Activated CD8-positive, alpha-beta memory T cell treated with anti-CD3 and anti-CD28 coated beads, Interleukin-2, amount 50 U/mL, for 48 hours (primary cell): ENCODE results near the gene UNC79.
A peak's percentile ranks its signal among the peaks of the same experiment; 100 is the strongest.

ENCODE experiments used
- DNase-seq: peaks from one replicate; pipeline ENCODE4 v3.0.0-alpha.2; 2020

Gene UNC79

DNA sequence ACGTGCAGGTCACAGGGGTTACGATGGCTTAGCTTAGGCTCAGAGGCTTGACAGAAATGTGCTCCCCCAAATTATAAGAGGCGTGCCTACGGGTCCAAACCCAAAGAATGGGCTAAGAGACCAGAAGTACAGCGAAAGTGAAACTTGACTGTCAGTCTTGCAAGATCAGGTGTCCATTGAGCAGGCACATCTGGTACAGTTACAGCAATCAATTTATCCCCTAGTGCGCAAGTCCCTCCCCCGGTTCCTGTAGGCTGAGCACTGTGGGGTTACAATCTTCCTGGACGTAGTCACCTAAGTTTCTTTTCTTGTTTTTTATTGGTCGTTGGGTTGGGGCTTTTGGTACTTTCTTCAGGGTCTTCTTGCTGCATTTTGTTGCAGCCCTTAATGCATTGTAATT is 134.2 kb downstream of the UNC79 start:
- DNase-seq = no peak

DNA sequence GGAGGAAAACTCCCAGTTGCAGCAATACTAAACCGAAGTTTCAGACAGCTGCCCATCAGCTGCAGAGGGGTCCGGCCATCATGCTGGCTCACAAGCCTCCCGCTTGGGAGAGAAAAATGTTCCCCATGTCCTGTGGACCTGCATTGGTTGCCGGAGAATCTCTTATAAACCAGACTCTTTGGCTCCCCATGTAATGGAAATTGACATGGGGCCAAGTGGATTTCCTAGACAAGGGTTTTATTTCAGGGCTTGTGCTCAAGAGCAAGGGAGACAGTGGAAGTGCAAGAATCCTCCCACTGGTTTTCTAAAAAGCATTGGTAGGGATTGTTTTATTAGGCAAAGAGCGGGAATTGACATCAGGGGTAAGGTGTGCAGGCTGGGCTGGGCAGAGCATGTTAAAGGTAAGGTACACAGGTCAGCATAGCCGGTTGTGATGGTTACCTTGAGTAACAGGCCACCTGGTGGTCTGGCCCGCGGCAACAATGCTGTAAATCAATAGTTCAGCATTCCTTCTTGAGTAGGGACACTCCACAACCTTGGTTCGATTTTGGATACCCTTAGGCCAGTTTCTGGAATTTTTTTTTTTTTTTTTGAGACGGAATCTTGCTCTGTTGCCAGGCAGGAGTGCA is 135.4 kb downstream of the UNC79 start:
- no peak for DNase-seq

DNA sequence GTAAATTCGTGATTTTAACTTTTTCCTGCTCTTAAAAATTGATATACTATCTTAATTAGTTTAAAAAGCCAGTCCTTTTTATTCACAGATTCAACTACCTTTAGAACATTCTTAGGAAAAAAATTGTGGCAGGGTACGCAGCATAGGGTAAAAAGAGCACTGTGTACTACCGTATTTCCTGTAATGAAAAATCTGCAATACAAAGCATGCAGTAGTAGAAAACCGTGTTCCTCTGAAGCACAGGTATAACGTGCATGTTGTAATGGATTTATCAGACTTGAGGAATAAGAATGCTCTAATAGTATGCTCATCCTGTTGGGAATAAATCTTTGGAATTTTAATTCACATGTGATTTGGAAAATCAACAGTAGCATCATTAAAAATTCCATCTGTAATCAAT is 140.5 kb downstream of the UNC79 start:
- DNase-seq = no peak

DNA sequence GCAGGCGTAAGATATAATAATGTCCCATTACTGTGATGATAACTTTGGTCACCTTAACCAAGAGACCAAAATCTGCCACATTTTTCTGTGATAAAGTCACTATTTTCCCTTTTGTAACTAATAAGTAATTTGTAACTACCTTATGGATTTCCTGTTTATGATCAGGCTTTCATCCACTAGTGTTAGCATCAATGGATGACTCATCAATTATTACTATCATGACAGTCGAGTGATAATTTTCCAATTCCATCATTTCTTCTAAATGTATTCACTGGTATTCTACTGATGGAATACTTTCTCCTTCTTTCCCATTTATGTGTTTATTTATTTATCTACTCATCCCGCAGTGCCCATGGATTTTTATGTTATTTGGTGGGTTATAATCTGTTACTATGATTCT is 148.4 kb downstream of the UNC79 start:
- no peak for DNase-seq

DNA sequence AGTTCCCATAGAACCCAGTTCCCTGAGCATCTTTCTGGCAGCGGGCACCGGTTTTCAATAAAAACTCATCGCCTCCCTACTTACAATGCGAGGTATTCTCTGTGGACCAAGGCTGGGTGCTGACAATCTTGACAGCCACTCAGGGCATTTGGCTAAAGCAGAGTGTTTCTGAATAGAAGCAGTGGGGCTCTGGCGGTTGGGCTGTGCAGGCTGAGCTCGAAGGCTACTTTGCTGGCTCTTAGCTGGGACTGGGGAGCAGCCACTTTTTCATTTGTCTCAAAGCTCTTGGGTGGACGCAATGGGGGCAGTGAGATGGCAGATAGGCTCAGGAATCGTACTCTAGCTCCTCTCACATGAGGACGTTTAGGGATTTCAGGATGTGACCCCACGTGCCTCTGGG is 151.8 kb downstream of the UNC79 start:
- DNase-seq = no peak

DNA sequence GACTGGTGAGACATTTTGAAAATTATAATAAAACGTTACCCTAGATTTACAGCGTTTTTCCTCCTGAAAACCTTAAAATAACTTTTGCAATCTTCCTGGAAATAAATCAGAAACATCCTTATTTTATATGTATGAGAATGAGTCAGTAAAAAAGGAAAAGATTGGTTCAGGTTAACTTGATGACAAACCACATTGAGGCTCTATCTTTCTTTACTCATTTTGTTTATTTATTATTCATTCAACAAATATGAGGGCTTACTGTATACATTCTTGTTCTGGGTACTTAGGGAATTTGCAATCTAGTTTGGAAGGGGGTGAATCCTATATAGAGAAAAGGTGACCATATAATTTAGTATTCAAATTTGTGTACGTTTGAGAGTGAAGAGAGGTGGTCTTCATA is 156.6 kb downstream of the UNC79 start:
- no peak for DNase-seq

DNA sequence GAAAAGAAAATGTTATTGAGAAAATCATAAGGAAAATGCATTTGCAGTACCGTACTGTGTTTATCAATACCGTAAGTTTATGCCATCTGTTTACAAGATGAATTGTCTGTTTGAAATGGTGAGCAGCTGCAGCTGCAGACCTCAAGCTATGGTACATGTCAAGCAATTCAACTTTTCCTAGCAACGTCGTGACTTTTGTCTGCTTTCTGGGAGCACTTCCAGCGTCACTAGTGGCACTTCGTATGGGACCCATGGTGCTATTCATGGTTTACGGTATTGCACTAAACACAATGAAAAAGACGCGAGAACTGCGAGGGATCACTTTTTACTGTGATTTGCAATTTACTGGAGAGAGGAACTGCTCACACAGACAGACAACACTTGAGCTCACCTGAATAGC is 160.8 kb downstream of the UNC79 start:
- DNase-seq = no peak

DNA sequence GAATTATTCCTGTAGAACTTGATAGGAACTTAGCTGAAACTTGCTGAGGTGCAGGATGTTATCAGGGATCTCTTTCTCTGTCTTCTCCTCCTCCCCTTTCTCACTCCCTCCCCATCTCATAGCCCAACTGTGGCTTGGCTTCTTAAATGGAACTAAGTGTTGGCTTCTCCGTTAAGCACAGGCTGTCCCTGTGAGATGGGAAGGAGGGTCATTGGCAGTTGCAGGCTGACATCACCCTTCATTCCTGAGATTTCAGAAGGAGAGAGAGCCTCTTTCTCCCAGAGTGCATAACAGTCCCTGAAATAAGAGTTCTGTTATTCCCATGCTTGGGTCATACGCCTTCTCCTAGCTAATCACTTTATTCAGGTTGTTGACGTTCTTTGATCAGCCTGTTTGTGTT is 162.0 kb downstream of the UNC79 start:
- no peak for DNase-seq

DNA sequence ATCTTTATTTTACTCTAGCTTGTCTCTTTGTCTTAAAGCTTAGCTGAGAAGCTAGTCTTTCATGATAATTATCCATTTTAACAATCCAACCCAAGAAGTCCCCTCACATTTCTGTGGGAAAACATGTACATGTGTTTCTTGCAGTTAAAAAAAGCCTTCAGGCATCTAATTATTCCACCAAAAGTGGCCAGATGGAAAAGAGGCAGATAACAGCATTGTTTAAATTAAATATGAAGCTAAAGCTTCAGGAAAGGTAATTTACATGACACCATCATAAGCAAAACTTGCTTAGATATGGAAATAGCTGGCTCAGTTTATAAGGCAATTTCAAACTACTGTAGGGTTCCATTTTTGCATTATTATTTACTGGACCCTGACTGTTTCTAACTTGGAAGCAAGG is 175.4 kb downstream of the UNC79 start:
- no peak for DNase-seq

DNA sequence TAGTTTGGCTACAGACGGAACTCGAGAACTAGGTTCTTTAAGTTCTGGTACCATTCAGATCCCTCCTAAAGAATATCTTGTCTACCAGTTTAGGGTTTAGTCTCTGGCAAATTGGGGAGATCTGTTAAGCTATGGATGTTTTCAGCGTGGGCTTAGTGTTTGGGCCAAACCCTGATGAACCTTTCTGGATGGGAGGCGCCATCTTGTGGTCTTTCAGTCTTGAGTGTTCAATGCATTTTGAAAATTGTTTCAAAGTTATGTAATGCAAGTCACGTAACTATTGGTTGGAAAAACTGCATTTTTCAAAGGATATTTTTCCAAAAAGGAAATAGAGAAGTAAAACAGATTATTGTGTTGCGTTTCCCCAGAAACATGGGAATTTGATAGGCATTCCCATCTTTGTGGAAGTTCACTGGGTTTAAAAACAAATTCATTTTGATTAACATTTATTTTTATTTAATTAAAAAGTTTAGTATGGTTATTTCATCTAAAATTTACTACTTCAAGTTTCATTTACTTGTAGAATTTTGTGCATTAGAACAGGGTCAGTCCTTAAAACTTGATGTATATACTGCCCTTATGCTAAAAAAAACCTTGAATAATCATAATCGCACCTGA is 188.5 kb downstream of the UNC79 start:
- no peak for DNase-seq

DNA sequence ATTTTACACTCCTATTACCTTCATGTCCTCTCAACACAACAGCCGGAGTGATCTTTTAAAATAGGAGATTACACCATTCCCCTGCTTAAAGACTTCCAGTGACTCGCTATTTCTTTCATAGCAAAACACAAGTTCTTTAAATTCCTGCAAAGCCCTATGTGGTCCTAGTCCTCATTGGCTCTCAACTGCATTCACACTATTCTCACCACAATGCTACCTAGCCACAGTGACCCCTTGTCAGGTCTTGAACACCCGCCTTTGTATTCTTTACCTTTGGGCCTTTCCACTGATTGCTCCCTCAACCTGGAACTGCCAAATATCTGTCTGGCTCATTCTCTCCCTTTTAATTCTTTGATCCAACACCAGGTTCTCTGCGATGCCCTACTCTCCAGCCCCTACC is 197.3 kb downstream of the UNC79 start:
- no peak for DNase-seq

DNA sequence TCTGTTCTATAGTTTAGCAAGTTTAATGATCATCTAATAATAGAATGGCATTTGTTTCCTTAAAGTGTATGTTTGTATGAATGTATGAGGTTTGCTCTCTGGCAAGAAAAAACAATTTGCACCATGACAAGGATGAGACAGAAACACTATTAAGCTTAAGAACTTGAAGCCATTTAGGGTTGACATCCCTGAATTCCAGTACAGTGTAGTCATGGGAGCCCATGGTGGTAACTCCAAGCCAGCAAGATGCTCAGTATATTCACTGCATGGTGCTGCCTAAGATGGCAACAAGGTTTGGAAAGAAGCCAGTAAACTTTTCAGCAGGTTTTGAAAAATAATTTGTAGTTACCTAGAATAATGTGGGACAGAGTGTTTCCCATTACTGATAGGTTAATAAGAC is 198.9 kb downstream of the UNC79 start:
- DNase-seq = no peak

DNA sequence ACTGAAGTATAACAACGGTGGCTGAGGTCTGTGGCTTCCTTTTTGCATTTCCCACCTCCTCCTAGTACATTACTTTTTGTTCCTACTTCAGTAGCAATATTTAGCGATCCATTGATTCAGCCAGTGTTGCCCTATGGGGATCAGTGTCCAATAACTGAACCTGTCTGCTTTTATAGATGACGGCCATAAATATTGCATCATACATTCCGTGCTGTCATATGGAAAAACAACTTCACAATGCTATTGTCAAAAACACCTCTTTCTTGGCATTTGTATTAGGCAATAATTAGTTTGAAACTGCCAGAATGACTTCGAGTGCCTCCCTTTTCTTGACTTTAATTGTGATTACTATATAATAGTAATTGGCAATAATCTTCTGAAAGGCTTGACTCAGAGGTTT is 208.1 kb downstream of the UNC79 start:
- DNase-seq = no peak

DNA sequence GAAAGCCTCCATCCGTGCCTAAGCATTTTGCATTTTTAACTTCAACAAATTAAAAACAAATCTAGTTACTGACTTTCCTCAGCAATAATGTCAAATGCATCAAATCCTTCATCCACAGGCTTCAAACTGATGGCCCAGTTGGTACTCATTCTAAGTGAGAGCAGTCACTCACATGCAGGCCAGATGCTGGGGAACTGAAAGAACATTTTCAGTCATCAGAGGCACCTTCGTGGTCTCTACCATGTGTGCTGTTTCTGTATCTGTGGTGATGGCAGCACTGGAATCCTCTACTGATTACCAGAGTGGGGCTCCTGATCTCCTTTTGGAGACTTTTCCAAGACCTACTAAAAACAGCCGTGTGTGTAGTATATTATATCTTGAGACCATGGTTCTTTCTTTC is 212.4 kb downstream of the UNC79 start:
- DNase-seq = no peak

DNA sequence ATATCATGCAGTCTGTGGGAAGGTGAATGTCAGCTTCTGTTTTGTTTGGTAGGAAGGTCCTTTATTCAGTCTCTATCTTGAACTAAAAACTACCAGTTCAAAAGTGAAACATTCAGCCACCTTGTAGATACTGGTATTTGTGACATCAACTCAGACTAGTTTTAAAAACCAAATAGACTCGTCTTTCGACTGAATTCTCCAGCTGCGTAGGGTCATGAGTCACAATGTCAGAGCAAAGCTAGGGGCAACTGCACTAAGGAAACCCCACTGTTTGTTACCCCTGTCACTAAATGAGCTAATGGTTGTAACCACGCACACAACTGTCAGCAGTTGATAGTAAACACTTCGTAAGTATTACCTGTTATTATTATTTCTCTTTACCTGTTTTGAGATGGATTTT is 212.9 kb downstream of the UNC79 start:
- no peak for DNase-seq

DNA sequence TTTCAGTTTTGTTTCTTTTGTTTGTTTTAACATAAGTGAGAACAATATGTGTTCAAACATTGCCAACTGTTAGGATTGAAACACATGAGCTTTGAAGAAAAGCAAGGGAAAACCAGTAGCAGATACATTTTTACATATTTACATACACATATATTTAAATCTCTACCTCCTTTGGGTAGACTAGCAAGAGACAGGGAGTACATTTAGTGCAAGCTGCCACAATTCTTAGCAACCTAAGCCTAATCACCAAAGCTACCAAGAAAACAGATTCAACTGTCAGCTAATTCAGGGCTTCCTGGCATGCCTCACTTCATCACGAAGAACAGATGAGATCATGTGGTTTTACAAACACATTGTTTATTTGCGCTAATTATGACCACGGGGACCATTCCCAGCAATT is 214.5 kb downstream of the UNC79 start:
- DNase-seq = no peak

DNA sequence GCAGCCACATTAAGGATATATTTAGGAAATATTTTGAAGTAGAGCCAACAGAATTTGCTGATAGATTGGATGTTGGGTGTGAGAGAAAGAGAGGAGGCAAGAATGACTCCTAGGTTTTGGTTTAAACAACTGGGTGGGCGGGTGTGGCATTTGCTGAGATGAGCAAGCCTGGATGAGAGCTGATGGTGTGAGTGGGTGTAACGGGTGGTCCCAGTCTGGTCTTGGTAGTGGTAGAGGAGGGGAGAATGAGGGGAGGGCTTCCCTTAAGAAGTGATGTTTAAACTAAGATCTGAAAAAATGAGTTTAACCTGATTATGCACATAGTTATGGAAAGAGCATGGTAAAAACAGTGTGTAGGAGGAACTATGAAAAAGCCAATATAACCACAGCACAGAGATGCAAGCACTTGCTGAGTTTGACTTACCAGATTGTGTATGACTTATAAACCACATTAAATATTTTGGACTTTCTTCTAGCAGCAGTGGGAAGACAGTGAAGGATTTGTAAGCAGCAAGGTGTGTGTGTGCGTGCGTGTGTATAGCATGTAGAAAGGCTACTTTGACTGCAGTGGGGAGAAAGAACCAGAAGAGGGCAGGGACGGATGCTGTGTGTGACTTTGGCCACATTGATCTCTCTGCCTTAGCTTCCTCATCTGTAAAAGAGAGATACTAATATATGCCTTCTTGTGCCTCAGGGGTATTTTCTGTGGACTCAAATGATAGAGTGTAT is 217.9 kb downstream of the UNC79 start:
- DNase-seq = peak; percentile 55

DNA sequence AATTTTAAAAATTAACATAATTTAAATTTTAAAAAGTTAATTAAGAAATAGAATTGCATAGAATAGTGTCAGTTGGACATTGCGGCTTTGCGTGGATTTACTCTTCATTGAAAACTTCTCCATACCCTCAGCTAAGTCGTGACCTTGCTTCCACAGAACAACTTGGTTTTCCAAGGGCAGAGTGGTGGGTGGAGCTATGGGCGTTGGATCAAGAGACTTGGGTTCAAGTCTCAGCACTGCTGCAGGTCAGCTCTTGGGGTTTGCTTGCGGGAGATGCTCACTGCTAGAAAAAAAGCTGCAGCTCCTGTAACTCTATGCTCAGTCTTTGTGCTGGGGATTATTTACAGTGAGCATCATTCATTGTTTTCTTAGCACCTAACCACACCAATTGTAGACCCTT is 223.9 kb downstream of the UNC79 start:
- DNase-seq = no peak

DNA sequence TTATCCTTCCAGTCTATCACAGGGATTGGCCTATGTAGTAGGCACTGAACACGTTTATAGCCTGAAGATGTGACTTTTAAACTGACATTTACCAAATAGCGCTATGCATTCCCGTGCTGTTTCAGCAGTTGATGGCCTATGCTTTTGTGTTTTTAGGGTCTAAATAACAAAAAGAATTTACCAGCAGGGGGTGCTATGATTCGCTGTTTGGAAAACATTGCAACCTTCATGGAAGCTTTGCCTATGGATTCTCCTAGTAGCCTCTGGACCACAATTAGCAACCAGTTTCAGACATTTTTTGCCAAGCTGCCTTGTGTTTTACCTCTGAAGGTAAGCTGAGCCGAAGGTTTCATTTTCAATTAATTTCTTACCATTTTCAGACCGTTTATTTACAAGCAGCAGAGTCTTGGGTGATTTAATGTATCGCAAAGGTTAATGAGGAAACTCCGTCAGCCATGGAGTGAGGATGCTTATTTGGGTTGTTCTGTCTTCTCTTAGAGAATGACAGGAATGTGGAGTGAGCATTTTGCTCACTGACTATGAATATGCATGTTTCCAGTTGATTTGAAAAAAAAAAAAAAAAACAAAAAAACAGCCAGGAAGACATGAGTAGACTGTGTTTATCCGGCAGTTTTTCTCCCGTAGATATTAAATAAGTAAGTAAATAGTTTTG is 224.5 kb downstream of the UNC79 start:
- no peak for DNase-seq

DNA sequence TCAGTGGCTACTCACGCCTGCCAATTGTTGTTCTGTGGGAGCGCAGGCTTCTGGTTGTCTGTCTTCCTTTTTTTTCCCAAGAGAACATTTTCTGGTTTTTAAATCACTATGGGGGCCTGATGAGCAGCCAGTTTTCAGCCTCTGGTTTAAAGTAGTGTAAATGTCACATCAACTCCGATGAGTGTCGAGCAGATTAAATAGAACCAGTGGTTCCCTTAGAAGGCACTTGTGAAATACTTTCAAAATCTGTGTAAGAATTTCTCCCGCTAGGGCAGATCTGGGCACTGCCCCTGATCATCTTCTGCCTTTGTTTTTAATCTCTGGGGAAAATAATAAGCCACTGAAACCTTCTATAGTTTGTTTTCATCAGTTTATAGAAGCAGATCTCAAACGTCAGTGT is 227.1 kb downstream of the UNC79 start:
- DNase-seq = no peak

DNA sequence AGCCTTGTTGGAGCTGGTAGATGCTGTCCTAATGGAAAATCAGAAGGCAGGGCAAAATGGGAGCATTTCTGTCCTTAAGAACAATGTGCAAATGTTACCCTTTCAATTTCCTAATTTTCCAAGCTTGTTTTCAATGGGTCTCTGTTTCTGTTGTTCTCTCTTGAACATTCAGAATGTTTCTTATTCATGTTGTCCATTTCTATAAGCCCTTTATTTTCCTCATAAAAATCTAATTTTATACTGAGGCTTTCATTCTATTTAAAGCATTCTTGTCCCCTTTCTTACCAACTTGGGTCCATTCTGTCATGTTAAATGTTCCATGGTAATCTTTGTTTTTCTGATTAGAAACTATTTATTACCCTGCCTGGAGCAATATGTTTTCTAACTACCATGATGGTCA is 232.6 kb downstream of the UNC79 start:
- DNase-seq = no peak

DNA sequence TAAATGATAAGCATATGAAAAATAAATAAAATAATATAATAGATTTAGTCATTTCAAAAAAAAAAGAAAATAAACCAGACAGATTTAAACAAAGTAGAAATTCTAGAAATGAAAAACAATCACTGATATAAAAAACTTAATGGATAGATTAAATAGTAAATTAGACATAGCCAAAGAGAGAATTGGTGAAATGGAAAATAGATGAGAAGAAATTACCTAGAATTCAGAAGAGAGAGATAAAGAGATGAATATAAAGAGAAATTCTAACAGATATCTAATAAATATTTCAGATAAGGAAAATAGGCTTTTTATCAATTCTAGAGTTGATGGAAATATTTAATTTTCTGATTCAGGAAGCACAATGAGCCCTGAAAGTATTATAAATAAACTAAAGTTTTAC is 234.4 kb downstream of the UNC79 start:
- DNase-seq = no peak

DNA sequence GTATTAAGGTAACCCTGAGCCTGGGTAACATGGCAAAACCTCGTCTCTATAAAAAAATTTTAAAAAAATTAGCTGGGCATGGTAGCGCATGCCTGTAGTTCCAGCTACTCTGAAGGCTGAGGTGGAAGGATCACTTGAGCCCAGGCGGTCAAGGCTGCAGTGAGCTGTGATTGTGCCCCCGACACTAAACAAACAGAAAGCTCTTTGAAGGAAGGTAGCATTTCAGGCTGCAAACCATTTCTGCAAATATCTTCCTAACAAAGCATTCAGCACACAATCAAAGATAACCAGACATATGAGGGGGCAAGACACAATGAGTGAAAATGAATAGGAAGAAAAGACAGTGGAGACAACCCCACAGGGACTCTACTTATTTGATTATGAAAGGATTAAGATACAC is 238.9 kb downstream of the UNC79 start:
- DNase-seq = no peak

DNA sequence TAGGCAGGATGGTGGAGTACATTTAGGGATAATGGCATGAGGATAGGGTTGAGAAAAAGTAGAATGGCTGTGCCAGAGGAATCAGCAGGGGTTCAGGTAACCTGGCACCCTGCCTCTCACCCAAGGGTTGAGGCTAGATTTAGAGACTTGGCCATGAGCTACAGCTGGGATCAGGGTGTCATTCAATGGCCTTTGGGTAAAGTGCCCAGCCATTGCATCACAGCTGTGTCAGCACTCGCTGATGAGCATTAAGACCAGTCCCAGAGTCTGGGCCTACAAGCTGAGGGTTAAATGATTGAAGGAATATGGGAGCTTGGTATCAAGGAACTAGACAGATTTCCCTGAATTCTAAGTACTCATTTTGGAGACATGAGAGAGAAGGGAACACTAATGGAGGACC is 243.6 kb downstream of the UNC79 start:
- DNase-seq = no peak
